H1 (cell line): ENCODE results near the gene PIK3R6. TPM values are rescaled to one million over a fixed set of nuclear protein-coding genes. Genes with fewer than 3 reads are reported as not detected.

Source experiments
- CTCF ChIA-PET: fragments of 300-600 bp; sonication (Branson Sonifier 250); formaldehyde crosslinking; loops from one replicate; lab custom pipeline; 2021; ENCODE audit not compliant: partially characterized antibody; lab: Charles Lee
- POLR2A ChIA-PET: fragments of 300-600 bp; sonication (Branson Sonifier 250); formaldehyde crosslinking; loops from one replicate; lab custom pipeline; 2021; ENCODE audit warnings: inconsistent platforms; ENCODE audit not compliant: partially characterized antibody; lab: Charles Lee
- DNase-seq, 2 experiments: peaks; one replicate each; pipeline versions ENCODE4 v3.0.0 to v3.0.0-alpha.2; 2010 to 2022; ENCODE audit warnings: low spot score in 2 of 2, low read depth in 1 of 2, mixed read lengths in 1 of 2
- FAIRE-seq: peaks from 2 replicates; lab custom pipeline; 2011; peaks lifted over from hg19 to GRCh38; lab: Jason Lieb, UNC
- H2AFZ ChIP-seq: 2 replicates; pipeline ENCODE4 v1.8.1; 2012; ENCODE audit warnings: low read length, inconsistent platforms
- H2AK5ac ChIP-seq: 2 replicates; pipeline ENCODE4 v1.6.1; 2013; ENCODE audit warnings: low read depth, low read length
- H2BK120ac ChIP-seq: replicated peaks from 2 replicates; pipeline ENCODE3; 2013; ENCODE audit warnings: low read depth, low read length, inconsistent platforms
- H2BK12ac ChIP-seq: 2 replicates; pipeline ENCODE4 v1.6.1; 2013; ENCODE audit warnings: low read depth, low read length
- H2BK15ac ChIP-seq: 2 replicates; pipeline ENCODE4 v1.6.1; 2013; ENCODE audit warnings: low read length
- H2BK20ac ChIP-seq: 2 replicates; pipeline ENCODE4 v1.6.1; 2013; ENCODE audit warnings: low read length
- H2BK5ac ChIP-seq: 2 replicates; pipeline ENCODE4 v1.6.1; 2013; ENCODE audit warnings: low read depth, low read length
- H3K14ac ChIP-seq: 2 replicates; pipeline ENCODE4 v1.6.1; 2013; ENCODE audit warnings: inconsistent platforms; ENCODE audit not compliant: insufficient read length
- H3K18ac ChIP-seq: 2 replicates; pipeline ENCODE4 v1.6.1; 2013; ENCODE audit warnings: low read length; ENCODE audit errors: extremely low read depth
- H3K23ac ChIP-seq: 2 replicates; pipeline ENCODE4 v1.6.1; 2013; ENCODE audit warnings: inconsistent platforms; ENCODE audit not compliant: insufficient read length
- H3K23me2 ChIP-seq: 2 replicates; pipeline ENCODE4 v1.6.1; 2013; ENCODE audit warnings: low read depth, low read length
- H3K27ac ChIP-seq: 2 replicates; pipeline ENCODE4 v1.6.1; 2011; ENCODE audit warnings: low read depth, low read length, inconsistent platforms
- H3K27me3 ChIP-seq, 4 experiments: replicated peaks in 1 of 4; 1 replicate in 1 of 4; 2 replicates in 3 of 4; pipeline versions ENCODE4 v1.6.1 to v1.8.1; 2011 to 2013; ENCODE audit warnings: low read length in 3 of 4, mild to moderate bottlenecking in 3 of 4, inconsistent platforms in 2 of 4, mixed read lengths in 2 of 4, moderate library complexity in 1 of 4; ENCODE audit not compliant: control insufficient read depth in 3 of 4, insufficient read depth in 3 of 4; ENCODE audit errors: extremely low read depth in 1 of 4
- H3K36me3 ChIP-seq, 4 experiments: 2 replicates each; pipeline versions ENCODE4 v1.6.1 to v1.8.1; 2011 to 2013; ENCODE audit warnings: mild to moderate bottlenecking in 4 of 4, low read length in 3 of 4, moderate library complexity in 2 of 4, control low read depth in 1 of 4, inconsistent platforms in 1 of 4; ENCODE audit not compliant: insufficient read depth in 4 of 4, control insufficient read depth in 2 of 4
- H3K4ac ChIP-seq: replicated peaks from 2 replicates; pipeline ENCODE3; 2013; ENCODE audit warnings: low read length, low read depth, mixed read lengths, inconsistent platforms; ENCODE audit not compliant: insufficient read length
- H3K4me1 ChIP-seq, 4 experiments: replicated peaks in 1 of 4; 1 replicate in 1 of 4; 2 replicates in 3 of 4; pipeline versions ENCODE4 v1.6.1 to v1.8.1; 2011 to 2013; ENCODE audit warnings: low read length in 3 of 4, inconsistent platforms in 2 of 4, mixed read lengths in 1 of 4; ENCODE audit not compliant: insufficient read depth in 4 of 4, control insufficient read depth in 3 of 4
- H3K4me2 ChIP-seq, 2 experiments: 2 replicates each; pipeline versions ENCODE4 v1.6.1 to v1.8.1; 2011 to 2013; ENCODE audit warnings: low read depth in 2 of 2, low read length in 2 of 2, control low read depth in 1 of 2, inconsistent platforms in 1 of 2, mild to moderate bottlenecking in 1 of 2; ENCODE audit not compliant: insufficient read depth in 1 of 2
- H3K4me3 ChIP-seq, 4 experiments: fragments of 200-600, 300-600 bp in 1 of 4; sonication (generic), shearing (Covaris generic), sonication (Bioruptor Twin) in 1 of 4; 2 replicates each; pipeline versions ENCODE4 v1.5.1 to v1.8.1; 2011 to 2016; ENCODE audit warnings: low read length in 4 of 4, low read depth in 3 of 4, control low read depth in 2 of 4, inconsistent platforms in 2 of 4, mild to moderate bottlenecking in 2 of 4, mixed read lengths in 1 of 4, moderate library complexity in 1 of 4; ENCODE audit not compliant: insufficient read depth in 2 of 4; ENCODE audit errors: extremely low read depth in 1 of 4
- H3K56ac ChIP-seq: replicated peaks from 2 replicates; pipeline ENCODE3; 2013; ENCODE audit warnings: low read depth, mild to moderate bottlenecking, mixed read lengths, low read length, inconsistent platforms; ENCODE audit not compliant: insufficient read length
- H3K79me1 ChIP-seq: 2 replicates; pipeline ENCODE4 v1.6.1; 2013; ENCODE audit warnings: low read depth, low read length, control low read depth
- H3K79me2 ChIP-seq, 2 experiments: 2 replicates each; pipeline versions ENCODE4 v1.6.1 to v1.8.1; 2012 to 2013; ENCODE audit warnings: low read length in 2 of 2, mild to moderate bottlenecking in 2 of 2, inconsistent platforms in 1 of 2; ENCODE audit not compliant: insufficient read depth in 2 of 2, control insufficient read depth in 1 of 2
- H3K9ac ChIP-seq, 4 experiments: replicated peaks in 1 of 4; 1 replicate in 1 of 4; 2 replicates in 3 of 4; pipeline versions ENCODE4 v1.6.1 to v1.8.1; 2011 to 2013; ENCODE audit warnings: low read depth in 3 of 4, low read length in 3 of 4, control low read depth in 2 of 4, mild to moderate bottlenecking in 2 of 4, moderate library complexity in 2 of 4, inconsistent platforms in 1 of 4; ENCODE audit errors: extremely low read depth in 1 of 4
- H3K9me3 ChIP-seq, 2 experiments: 2 replicates each; pipeline versions ENCODE4 v1.6.1 to v1.8.1; 2012 to 2013; ENCODE audit warnings: mild to moderate bottlenecking in 2 of 2, moderate library complexity in 2 of 2, control low read depth in 1 of 2, inconsistent platforms in 1 of 2, low read depth in 1 of 2, low read length in 1 of 2, mixed read lengths in 1 of 2; ENCODE audit not compliant: insufficient read depth in 2 of 2
- H4K20me1 ChIP-seq, 2 experiments: replicated peaks in 1 of 2; 2 replicates each; pipeline versions ENCODE3 to v1.8.1; 2011 to 2013; ENCODE audit warnings: inconsistent platforms in 2 of 2, low read length in 2 of 2, mild to moderate bottlenecking in 1 of 2; ENCODE audit not compliant: insufficient read depth in 2 of 2, control insufficient read depth in 1 of 2
- H4K5ac ChIP-seq: 2 replicates; pipeline ENCODE4 v1.6.1; 2013; ENCODE audit warnings: low read length, low read depth, mixed read lengths, inconsistent platforms; ENCODE audit not compliant: insufficient read length
- H4K8ac ChIP-seq: 2 replicates; pipeline ENCODE4 v1.8.0; 2013; ENCODE audit warnings: mild to moderate bottlenecking, moderate library complexity, low read length, inconsistent platforms; ENCODE audit not compliant: insufficient read depth; ENCODE audit errors: extremely low read depth
- H4K91ac ChIP-seq: replicated peaks from 2 replicates; pipeline ENCODE3; 2013; ENCODE audit warnings: low read length, mixed read lengths, inconsistent platforms; ENCODE audit not compliant: insufficient read length
- JUN ChIP-seq: IDR thresholded peaks from 2 replicates; pipeline ENCODE4 v1.6.1; 2011; ENCODE audit warnings: low read depth, mild to moderate bottlenecking, improper control_type of control experiment, low read length
- RNF2 ChIP-seq: fragments of 200-900, 300-1000 bp; sonication (generic); IDR thresholded peaks from 2 replicates; pipeline ENCODE4 v1.7.1; 2016; ENCODE audit warnings: borderline replicate concordance, low read depth, mild to moderate bottlenecking, antibody characterized with exemption, low read length; ENCODE audit not compliant: poor library complexity, severe bottlenecking; ENCODE audit errors: missing control alignments
- YY1 ChIP-seq: IDR thresholded peaks from 2 replicates; pipeline ENCODE4 v1.6.1; 2011; ENCODE audit warnings: low read depth, mild to moderate bottlenecking, low read length
- WGBS, 2 experiments: shearing (Covaris generic) in 1 of 2; methylation state at CpG; one replicate each; pipeline versions ENCODE4 v1.1.6 to v1.1.7; 2013 to 2015; ENCODE audit warnings: low lambda C conversion rate in 2 of 2, mixed read lengths in 2 of 2, inconsistent platforms in 1 of 2, low coverage in 1 of 2, missing lambda C conversion rate in 1 of 2; ENCODE audit not compliant: insufficient replicate concordance in 2 of 2, insufficient coverage in 1 of 2, insufficient read length in 1 of 2; ENCODE audit errors: extremely low coverage in 1 of 2, missing lambda C conversion rate in 1 of 2; 5-methylcytosine and 5-hydroxymethylcytosine counted together
- polyA plus RNA-seq, 7 experiments: library from polyadenylated mRNA; depleted of rRNA in 3 of 7; stranded (reverse) in 5 of 7; unstranded in 2 of 7; fragments of >200 nt in 5 of 7; fragments of 200-250 nt in 2 of 7; gene quantifications; 1 replicate in 5 of 7; 2 replicates in 1 of 7; 4 replicates in 1 of 7; pipeline versions ENCODE4 v1.2.1 to v1.2.3, GENCODE V29; 2011 to 2013; ENCODE audit warnings: missing spikeins in 2 of 7, mixed read lengths in 2 of 7
- total RNA-seq: library from RNA; stranded (reverse); fragmentation: NEBNext Ultra II Directional; extraction: Animal tissue kit (Norgen Biotek cat#: 25700); gene quantifications from 2 replicates; pipeline ENCODE4 v1.2.1, GENCODE V29; 2021

Gene PIK3R6
- total and polyA plus RNA-seq, 2 of the 8 experiments (the other 6 are each of a cell fraction or from before 2014, with no cell fraction given) = 0.24 to 1.2 TPM

GRCh38 chr17:8836821-8837562, 30.5 kb downstream of the PIK3R6 start:
- no peak for TF ChIP-seq YY1
- TF ChIP-seq JUN = no peak
- TF ChIP-seq RNF2 = no peak

More at GRCh38 chr17:8836821-8837562, 30.5 kb downstream of the PIK3R6 start:
- WGBS, 2 experiments = 90% methylated on average over 13 of the region's 15 CpGs; no CpG with 5 or more reads in 1 of the 2 experiments
- Histone ChIP-seq H3K23me2 (no peaks in the 10 kb centered on the region), H3K4me3 (no peak overlapping the region), H4K20me1 (no peaks in the 10 kb centered on the region), H2AK5ac (no peak overlapping the region), H2BK120ac (no peak overlapping the region), H2BK5ac (0 out of 2 replicates have a peak overlapping the region, but pooled peaks have one; percentile 32), H2BK12ac (0 out of 2 replicates have a peak overlapping the region, but pooled peaks have one; percentile 62), H3K27me3 (no peaks in the 10 kb centered on the region), H2BK15ac (no peak overlapping the region), H2AFZ (peak overlapping the region; percentile 92), H3K9ac (no peak overlapping the region; a peak in 2 of 7 replicates), H3K9me3 (no peaks in the 10 kb centered on the region), H4K91ac (peak overlapping the region; percentile 7), H3K4ac (no peak overlapping the region), H3K79me1 (no peaks in the 10 kb centered on the region), H3K27ac (no peak overlapping the region), H3K18ac (no peak overlapping the region; the same call in 1 of the 2 replicates), H4K8ac (peak overlapping the region; percentile 69; the same call in 1 of the 2 replicates), H3K4me2 (peak overlapping the region in 1 of 2 experiments; percentile 16; a peak in 1 of 4 replicates), H2BK20ac (no peak overlapping the region), H3K36me3 (no peaks in the 10 kb centered on the region), H3K56ac (no peak overlapping the region), H3K23ac (no peak overlapping the region), H3K14ac (no peak overlapping the region), H3K79me2 (no peaks in the 10 kb centered on the region), H4K5ac (peak overlapping the region; percentile 4), H3K4me1 (peaks cover 0 to 5% (median 4%) of the 10 kb centered on the region in 4 experiments; a peak in 6 of 7 replicates)
- peak in 1 of 2 experiments; percentile 36 for DNase-seq
- ChIA-PET POLR2A (interaction anchor here (0.9 to 1.3 kb wide), 3 partner anchors 21 to 230 kb away, joined by 3 read pairs; no protein-coding TSS in a partner anchor), CTCF (interaction anchor here (0.8 to 1.6 kb wide), 4 partner anchors 9 to 52 kb away, joined by 3 to 8 read pairs (median 4); no protein-coding TSS in a partner anchor)
- FAIRE-seq = no peak
